ENCODE data around the gene CACNA1H.
"Not testable (repeated sequence)": the region's sequence is repeated elsewhere in the genome, so short reads cannot be mapped to it uniquely, and the experiment has no call there.

The CACNA1H gene

DNA sequence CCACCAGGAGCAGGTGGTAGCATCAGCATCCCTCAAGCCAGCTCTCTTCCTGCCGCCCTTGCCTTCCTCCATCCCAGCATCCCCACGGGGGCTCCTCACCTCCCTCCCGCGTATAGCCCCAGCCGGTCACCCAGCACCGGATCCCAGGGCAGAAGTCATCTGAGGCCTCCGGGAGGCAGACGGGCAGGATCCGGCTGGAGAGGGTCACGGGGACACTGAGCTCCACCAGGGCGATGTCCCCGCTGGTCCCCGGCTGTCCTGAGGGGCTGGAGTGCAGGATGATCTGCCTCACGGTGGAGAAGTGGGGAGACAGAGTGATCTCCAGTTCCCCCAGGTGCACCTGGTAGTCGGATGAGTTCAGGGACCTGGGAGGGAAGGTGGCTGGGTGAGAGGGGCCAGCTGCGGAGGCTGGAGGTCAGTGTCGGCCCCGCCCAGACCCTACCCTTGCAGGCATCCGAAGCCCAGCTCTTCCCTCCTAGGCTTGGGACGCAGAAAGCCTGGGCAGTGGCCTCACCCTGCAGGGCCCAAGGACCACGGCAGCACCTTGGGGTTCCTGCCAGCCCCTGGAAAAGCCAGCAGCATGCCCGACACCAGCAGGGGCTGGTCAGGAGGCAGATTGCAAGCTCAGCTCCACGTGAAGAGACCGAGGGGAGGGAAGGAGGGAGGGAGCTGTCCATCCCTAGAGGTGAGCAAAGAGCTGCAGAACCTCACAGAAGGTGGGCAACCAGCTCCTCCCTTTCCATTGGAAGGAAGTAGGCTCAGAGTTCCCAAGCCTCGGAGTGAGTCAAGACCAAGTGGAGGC lies 69.8 kb downstream of the CACNA1H start:
- DNase-seq (ENCODE audit: insufficient read length, low spot score) = no peak
- no peak for FAIRE-seq
- TF ChIP-seq POLR2A (IDR thresholded peaks at IDR 0.05; ENCODE audit: low read depth, low read length) = no peak

DNA sequence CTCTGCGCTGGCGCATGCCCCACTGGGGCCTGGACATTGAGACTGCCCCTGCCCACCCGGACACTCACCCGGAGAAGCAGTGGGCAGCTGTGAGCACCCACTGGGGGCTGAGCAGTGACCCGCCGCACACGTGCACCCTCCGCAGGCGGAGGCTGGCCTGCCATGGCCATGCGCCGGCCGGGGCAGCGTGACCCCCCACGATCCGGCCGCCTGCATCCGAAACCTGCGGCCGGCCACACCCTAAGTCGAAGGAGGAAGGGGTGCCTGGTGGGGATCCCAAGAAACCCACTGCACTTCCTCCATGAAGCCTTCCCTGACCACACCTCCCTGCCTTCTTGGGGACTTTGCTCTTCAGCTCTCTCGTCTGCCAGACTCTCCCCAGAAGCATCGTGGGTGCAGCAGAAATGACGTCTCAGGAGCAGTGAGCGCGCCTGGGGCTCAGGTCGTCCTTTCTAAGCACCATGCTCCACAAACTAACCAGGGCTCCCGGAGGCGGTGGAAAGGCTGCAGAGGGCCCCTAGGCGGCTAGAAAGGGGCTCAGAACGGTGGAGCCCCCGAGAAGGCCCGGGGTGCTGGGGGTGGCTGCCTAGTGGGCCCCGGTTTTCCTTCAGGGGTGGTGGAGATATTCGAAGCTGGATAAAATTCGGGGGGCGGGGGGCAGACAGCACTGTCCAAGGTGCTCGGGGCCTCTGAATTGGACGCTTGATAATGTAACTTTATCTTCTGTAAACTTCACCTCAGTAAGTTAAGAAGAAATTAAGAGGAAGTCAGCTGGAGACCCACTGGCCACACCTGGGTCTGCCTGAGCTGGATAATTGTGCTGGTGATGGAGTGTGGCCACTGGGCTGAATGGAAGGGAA lies 70.7 kb downstream of the CACNA1H start:
- DNase-seq (ENCODE audit: insufficient read length, low spot score) (no peak), FAIRE-seq (no peak)
- TF ChIP-seq POLR2A (IDR thresholded peaks at IDR 0.05; ENCODE audit: low read depth, low read length) = no peak

- FAIRE-seq = no peak
- DNase-seq (ENCODE audit: insufficient read length, low spot score) = no peak
- TF ChIP-seq POLR2A (IDR thresholded peaks at IDR 0.05; ENCODE audit: low read depth, low read length) = no peak
These were observed 71.7 kb downstream of the CACNA1H start for GRCh38 chr16:1224558-1224957.

GRCh38 chr16:1225051-1225451 lies 72.1 kb downstream of the CACNA1H start, which contains the start of gene TPSG1:
Gene TPSG1 (minus strand): TSS chr16:1225268. CDS start chr16:1225252, 16 bp downstream.
- FAIRE-seq (no peak), DNase-seq (ENCODE audit: insufficient read length, low spot score) (no peak)
- TF ChIP-seq POLR2A (IDR thresholded peaks at IDR 0.05; ENCODE audit: low read depth, low read length) = no peak

DNA sequence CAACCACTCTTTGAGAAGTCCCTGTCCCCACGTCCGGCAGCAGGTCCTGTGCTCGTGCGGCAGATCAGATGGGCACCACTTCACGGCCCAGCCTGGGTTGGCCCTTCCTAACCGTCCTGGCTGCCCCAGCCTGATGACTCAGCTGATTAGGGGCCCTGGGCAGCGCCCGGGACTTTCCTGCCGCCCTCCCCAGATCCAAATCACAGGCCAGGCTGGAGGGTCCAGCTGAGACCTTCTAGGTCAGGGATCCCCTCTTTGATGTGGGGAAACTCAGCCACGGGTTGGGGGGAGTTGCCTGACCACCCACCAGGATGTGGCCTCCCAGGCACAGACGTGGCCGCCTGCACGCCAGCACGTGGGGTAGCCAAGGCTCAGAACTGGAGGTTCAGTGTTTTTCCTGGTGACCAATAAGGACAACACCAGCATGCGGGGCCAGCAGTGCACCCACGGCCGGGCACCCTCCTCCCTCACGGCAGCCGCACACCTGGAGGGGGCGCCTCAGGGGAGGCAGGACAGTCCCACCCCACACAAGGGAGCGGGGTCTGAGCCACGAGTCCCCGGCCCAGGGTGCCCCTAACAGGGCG lies 72.9 kb downstream of the CACNA1H start:
- peak; percentile 70 for FAIRE-seq
- DNase-seq (ENCODE audit: insufficient read length, low spot score) = not testable (repeated sequence)

- not testable (repeated sequence) for FAIRE-seq; DNase-seq (ENCODE audit: insufficient read length, low spot score)
These were observed 73.8 kb downstream of the CACNA1H start for GRCh38 chr16:1226692-1227091.

- DNase-seq (ENCODE audit: insufficient read length, low spot score); FAIRE-seq: not testable (repeated sequence)
These were observed 75.3 kb downstream of the CACNA1H start for GRCh38 chr16:1228227-1228626.

- not testable (repeated sequence) for FAIRE-seq; DNase-seq (ENCODE audit: insufficient read length, low spot score)
These were observed 76.6 kb downstream of the CACNA1H start for GRCh38 chr16:1229476-1229875.

DNA sequence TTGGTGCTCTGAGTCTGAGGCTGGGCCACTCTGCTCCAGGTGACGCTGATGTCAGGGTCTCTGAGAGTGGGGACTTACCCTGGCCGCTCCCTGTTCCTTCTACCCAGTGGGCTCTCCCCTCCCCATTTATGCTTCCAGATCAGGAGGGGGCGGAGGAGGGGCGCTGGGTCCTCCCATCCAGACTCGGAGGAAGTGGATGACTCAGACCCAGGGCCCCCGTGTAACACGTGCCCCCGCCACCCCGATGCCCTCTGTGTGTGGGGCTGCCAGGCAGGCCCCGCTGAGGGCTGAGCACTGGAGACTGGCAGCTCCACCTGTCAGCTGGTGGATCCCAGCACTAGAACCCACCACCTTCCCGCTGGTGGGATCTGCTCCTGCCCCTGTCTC lies 77.2 kb downstream of the CACNA1H start, which contains the start of gene TPSB2:
TPSB2 (minus strand) TSS at position 101 of the 387 bp plus-strand sequence. CDS start 233 bp downstream, outside the sequence.
- FAIRE-seq; DNase-seq (ENCODE audit: insufficient read length, low spot score): not testable (repeated sequence)

GRCh38 chr16:1230471-1231212 lies 77.7 kb downstream of the CACNA1H start:
- not testable (repeated sequence) for FAIRE-seq; DNase-seq (ENCODE audit: insufficient read length, low spot score)

DNA sequence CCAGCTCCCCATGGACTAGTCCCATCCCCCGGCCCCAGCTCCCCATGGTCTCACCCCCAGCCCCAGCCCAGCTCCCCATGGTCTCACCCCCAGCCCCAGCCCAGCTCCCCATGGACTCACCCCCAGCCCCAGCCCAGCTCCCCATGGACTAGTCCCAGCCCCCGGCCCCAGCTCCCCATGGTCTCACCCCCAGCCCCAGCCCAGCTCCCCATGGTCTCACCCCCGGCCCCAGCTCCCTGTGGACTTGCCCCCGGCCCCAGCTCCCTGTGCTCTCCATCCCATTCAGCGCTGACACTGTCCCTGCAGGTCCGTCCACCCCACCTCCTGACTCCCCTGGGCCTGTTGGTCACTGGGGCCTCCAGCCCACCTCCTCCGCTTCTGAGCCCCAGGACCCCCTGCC lies 78.4 kb downstream of the CACNA1H start:
- FAIRE-seq; DNase-seq (ENCODE audit: insufficient read length, low spot score): not testable (repeated sequence)

- FAIRE-seq = not testable (repeated sequence)
These were observed 79.3 kb downstream of the CACNA1H start for GRCh38 chr16:1232049-1232748.

GRCh38 chr16:1236659-1237058 lies 83.8 kb downstream of the CACNA1H start:
- not testable (repeated sequence) for FAIRE-seq; DNase-seq (ENCODE audit: insufficient read length, low spot score)

More at GRCh38 chr16:1232049-1232748, 79.3 kb downstream of the CACNA1H start:
- DNase-seq (ENCODE audit: insufficient read length, low spot score) = not testable (repeated sequence)
